Stomach (tissue), 4 donors: ENCODE results near the gene SARDH.

Experiments used
- POLR2A ChIP-seq, 4 donors: fragments of 450-650 bp; IDR thresholded peaks; one replicate each; pipeline ENCODE4 v1.6.1; 2016; ENCODE audit warnings: antibody characterized with exemption in 4 of 4, control low read depth in 2 of 4, mild to moderate bottlenecking in 1 of 4, moderate library complexity in 1 of 4
- POLR2AphosphoS5 ChIP-seq, 3 donors: sonication (generic); formaldehyde crosslinking; IDR thresholded peaks; one replicate each; pipeline ENCODE4 v1.6.1; 2016; ENCODE audit warnings: antibody characterized with exemption in 3 of 3
- TF ChIP-seq, protein P1 (sequence below), 7 experiments: fragments of 450-650 bp in 4 of 7; fragments of 200-600 bp in 3 of 7; sonication (generic) in 3 of 7; IDR thresholded peaks; one replicate each; pipeline ENCODE4 v1.5.1; 2016 to 2019; ENCODE audit warnings: antibody characterized with exemption in 7 of 7, control low read depth in 2 of 7, mild to moderate bottlenecking in 1 of 7

DNA sequence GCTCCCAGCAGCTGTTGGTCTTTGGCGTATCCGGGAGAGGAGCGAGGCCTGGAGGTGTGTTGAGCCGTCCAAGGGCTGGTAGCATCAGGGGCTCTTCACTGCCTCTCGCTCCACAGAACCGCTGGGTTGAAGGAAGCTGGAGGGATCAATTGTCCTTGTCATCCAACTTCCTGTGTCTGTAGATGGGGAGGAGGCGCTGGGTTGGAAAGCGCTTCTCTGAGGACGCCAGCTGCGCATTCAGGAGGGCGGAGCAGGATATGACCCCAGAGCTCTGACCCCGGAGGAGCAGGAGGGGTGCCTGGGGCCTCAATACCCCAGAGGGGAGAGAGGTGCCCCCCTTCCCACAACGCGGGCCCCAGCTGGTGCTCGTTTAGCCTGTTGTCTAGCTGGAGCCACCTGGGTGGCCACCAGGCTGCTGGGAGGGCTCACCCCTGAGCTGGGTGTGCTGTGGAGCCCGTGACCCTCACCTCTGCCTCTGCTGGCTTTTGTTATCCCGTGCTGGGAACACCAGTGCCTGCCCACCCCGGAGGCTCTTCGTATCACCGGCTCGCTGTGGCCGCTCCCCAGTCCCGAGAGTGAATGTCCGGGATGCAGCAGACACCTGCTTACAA lies 104.0 kb downstream of the SARDH start:
- TF ChIP-seq POLR2AphosphoS5 (IDR thresholded peaks at IDR 0.05): no peak
- TF ChIP-seq, protein P1, sequence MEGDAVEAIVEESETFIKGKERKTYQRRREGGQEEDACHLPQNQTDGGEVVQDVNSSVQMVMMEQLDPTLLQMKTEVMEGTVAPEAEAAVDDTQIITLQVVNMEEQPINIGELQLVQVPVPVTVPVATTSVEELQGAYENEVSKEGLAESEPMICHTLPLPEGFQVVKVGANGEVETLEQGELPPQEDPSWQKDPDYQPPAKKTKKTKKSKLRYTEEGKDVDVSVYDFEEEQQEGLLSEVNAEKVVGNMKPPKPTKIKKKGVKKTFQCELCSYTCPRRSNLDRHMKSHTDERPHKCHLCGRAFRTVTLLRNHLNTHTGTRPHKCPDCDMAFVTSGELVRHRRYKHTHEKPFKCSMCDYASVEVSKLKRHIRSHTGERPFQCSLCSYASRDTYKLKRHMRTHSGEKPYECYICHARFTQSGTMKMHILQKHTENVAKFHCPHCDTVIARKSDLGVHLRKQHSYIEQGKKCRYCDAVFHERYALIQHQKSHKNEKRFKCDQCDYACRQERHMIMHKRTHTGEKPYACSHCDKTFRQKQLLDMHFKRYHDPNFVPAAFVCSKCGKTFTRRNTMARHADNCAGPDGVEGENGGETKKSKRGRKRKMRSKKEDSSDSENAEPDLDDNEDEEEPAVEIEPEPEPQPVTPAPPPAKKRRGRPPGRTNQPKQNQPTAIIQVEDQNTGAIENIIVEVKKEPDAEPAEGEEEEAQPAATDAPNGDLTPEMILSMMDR (IDR thresholded peaks at IDR 0.05): no peak
- TF ChIP-seq POLR2A (IDR thresholded peaks at IDR 0.05): no peak
